ENCODE results near the gene GSX2.

The GSX2 gene

GRCh38 chr4:54065282-54066087 is 34.5 kb upstream of the GSX2 start (continued):
- no peak for TF ChIP-seq CREB5 (CRISPR knock-in tag; IDR thresholded peaks at IDR 0.05; ENCODE audit: low read depth)
- TF ChIP-seq TOX (CRISPR knock-in tag; IDR thresholded peaks at IDR 0.05; ENCODE audit: borderline replicate concordance): no peak
- no peak for TF ChIP-seq GLIS3 (CRISPR knock-in tag; IDR thresholded peaks at IDR 0.05)
- TF ChIP-seq ZNF70 (CRISPR knock-in tag; IDR thresholded peaks at IDR 0.05): no peak
- no peak for TF ChIP-seq ZNF565 (CRISPR knock-in tag; conservative IDR thresholded peaks at IDR 0.05; ENCODE audit: low read depth)
- TF ChIP-seq ZNF8 (CRISPR knock-in tag; IDR thresholded peaks at IDR 0.05): no peak
- no peak for TF ChIP-seq ZFP3 (CRISPR knock-in tag; IDR thresholded peaks at IDR 0.05)
- TF ChIP-seq OSR1 (CRISPR knock-in tag; IDR thresholded peaks at IDR 0.05): no peak
- TF ChIP-seq ARNTL (CRISPR knock-in tag; IDR thresholded peaks at IDR 0.05; ENCODE audit: borderline replicate concordance, low read depth): no peak
- TF ChIP-seq, protein P1, sequence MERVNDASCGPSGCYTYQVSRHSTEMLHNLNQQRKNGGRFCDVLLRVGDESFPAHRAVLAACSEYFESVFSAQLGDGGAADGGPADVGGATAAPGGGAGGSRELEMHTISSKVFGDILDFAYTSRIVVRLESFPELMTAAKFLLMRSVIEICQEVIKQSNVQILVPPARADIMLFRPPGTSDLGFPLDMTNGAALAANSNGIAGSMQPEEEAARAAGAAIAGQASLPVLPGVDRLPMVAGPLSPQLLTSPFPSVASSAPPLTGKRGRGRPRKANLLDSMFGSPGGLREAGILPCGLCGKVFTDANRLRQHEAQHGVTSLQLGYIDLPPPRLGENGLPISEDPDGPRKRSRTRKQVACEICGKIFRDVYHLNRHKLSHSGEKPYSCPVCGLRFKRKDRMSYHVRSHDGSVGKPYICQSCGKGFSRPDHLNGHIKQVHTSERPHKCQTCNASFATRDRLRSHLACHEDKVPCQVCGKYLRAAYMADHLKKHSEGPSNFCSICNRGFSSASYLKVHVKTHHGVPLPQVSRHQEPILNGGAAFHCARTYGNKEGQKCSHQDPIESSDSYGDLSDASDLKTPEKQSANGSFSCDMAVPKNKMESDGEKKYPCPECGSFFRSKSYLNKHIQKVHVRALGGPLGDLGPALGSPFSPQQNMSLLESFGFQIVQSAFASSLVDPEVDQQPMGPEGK (CRISPR knock-in tag; IDR thresholded peaks at IDR 0.05; ENCODE audit: borderline replicate concordance): no peak
- TF ChIP-seq SNAI2 (CRISPR knock-in tag; IDR thresholded peaks at IDR 0.05): no peak

DNA sequence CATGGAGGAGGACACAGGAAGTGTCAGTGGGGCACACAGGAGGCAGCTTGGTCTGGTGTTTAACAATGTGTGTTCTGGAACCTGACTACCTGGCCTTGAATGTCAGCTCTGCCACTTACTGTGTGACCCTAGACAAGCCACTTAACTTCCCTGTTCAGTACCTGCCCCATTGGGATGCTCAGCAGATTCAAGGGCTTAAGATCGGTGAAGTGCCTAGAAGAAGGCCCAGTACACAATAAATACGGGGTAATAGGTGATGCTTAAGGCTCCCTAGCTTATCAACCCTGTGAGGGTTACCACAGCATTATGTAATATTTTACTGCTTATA is 33.9 kb upstream of the GSX2 start:
- no peak for ATAC-seq
- TF ChIP-seq, protein P1 (CRISPR knock-in tag; IDR thresholded peaks at IDR 0.05; ENCODE audit: borderline replicate concordance): no peak
- TF ChIP-seq, protein P2, sequence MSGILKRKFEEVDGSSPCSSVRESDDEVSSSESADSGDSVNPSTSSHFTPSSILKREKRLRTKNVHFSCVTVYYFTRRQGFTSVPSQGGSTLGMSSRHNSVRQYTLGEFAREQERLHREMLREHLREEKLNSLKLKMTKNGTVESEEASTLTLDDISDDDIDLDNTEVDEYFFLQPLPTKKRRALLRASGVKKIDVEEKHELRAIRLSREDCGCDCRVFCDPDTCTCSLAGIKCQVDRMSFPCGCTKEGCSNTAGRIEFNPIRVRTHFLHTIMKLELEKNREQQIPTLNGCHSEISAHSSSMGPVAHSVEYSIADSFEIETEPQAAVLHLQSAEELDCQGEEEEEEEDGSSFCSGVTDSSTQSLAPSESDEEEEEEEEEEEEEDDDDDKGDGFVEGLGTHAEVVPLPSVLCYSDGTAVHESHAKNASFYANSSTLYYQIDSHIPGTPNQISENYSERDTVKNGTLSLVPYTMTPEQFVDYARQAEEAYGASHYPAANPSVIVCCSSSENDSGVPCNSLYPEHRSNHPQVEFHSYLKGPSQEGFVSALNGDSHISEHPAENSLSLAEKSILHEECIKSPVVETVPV (CRISPR knock-in tag; IDR thresholded peaks at IDR 0.05): no peak
- no peak for TF ChIP-seq RARB (CRISPR knock-in tag; IDR thresholded peaks at IDR 0.05)
- TF ChIP-seq ARNTL (CRISPR knock-in tag; IDR thresholded peaks at IDR 0.05; ENCODE audit: borderline replicate concordance, low read depth): no peak

GRCh38 chr4:54066718-54067129 is 33.2 kb upstream of the GSX2 start:
- no peak for TF ChIP-seq POU6F1 (CRISPR knock-in tag; IDR thresholded peaks at IDR 0.05; ENCODE audit: borderline replicate concordance, low read depth)
- no peak for TF ChIP-seq ZNF8 (CRISPR knock-in tag; IDR thresholded peaks at IDR 0.05)
- no peak for TF ChIP-seq RARB (CRISPR knock-in tag; IDR thresholded peaks at IDR 0.05)
- TF ChIP-seq CREB5 (CRISPR knock-in tag; IDR thresholded peaks at IDR 0.05; ENCODE audit: low read depth): no peak
- TF ChIP-seq, protein P2 (CRISPR knock-in tag; IDR thresholded peaks at IDR 0.05): no peak
- TF ChIP-seq TCF4 (CRISPR knock-in tag; IDR thresholded peaks at IDR 0.05; ENCODE audit: borderline replicate concordance): no peak
- TF ChIP-seq TOX (CRISPR knock-in tag; IDR thresholded peaks at IDR 0.05; ENCODE audit: borderline replicate concordance): no peak
- no peak for ATAC-seq

All from SK-N-SH treated with all-trans-retinoic acid at 6 μM for 48 hours (cell line).